GM12892 (cell line): ENCODE measurements around the gene GALNT14.

Experiments
- DNase-seq: peaks from one replicate; pipeline ENCODE4 v3.0.0; 2011; ENCODE audit not compliant: insufficient read length
- FAIRE-seq: peaks from 2 replicates; lab custom pipeline; 2011; peaks lifted over from hg19 to GRCh38; lab: Jason Lieb, UNC
- POLR2A ChIP-seq: IDR thresholded peaks from 2 replicates; pipeline ENCODE4 v1.6.1; 2011; ENCODE audit warnings: low read depth, low read length, control low read depth
- POLR2AphosphoS5 ChIP-seq: IDR thresholded peaks from 2 replicates; pipeline ENCODE4 v1.6.1; 2011; ENCODE audit warnings: low read depth, low read length, control low read depth
- TAF1 ChIP-seq: IDR thresholded peaks from 2 replicates; pipeline ENCODE4 v1.6.1; 2011; ENCODE audit warnings: low read depth, mild to moderate bottlenecking, control low read depth, low read length, borderline replicate concordance

GALNT14 gene

GRCh38 chr2:30938196-30938595 lies 200.0 kb downstream of the GALNT14 start:
- no peak for FAIRE-seq
- DNase-seq = no peak
- TF ChIP-seq POLR2A = no peak
- no peak for TF ChIP-seq POLR2AphosphoS5
- no peak for TF ChIP-seq TAF1

GRCh38 chr2:30936977-30937376 lies 201.3 kb downstream of the GALNT14 start:
- FAIRE-seq = no peak
- TF ChIP-seq POLR2AphosphoS5 = no peak
- no peak for TF ChIP-seq POLR2A
- no peak for TF ChIP-seq TAF1
- no peak for DNase-seq

GRCh38 chr2:30935795-30936194 lies 202.4 kb downstream of the GALNT14 start:
- FAIRE-seq = no peak
- TF ChIP-seq POLR2AphosphoS5 = no peak
- no peak for TF ChIP-seq POLR2A
- no peak for TF ChIP-seq TAF1
- DNase-seq = no peak

DNA sequence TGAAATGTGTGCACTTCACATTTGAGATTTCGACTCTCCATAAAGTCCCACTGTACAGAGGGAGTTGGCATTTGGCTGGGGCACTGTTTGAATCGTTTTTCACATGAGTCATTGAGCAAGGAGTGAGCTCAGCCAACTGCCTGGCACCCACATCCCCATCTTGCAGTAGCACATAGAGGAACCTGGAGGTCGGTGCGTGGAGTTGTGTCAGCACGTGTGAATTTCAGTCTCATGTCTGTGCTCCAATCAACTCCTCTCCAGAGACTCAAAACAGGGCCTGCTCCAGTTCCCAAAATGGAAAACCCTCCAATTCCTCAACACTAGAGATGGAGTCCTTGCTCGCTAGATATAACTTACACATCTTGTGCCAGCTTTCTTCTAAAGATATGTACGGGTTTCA lies 204.2 kb downstream of the GALNT14 start:
- TF ChIP-seq POLR2A = no peak
- DNase-seq = no peak
- FAIRE-seq = no peak

GRCh38 chr2:30933496-30933895 lies 204.7 kb downstream of the GALNT14 start:
- FAIRE-seq = no peak
- TF ChIP-seq POLR2AphosphoS5 (no peak), POLR2A (no peak), TAF1 (no peak)
- DNase-seq = no peak

- DNase-seq (no peak), FAIRE-seq (no peak)
- TF ChIP-seq TAF1 = no peak
- TF ChIP-seq POLR2A = no peak
- no peak for TF ChIP-seq POLR2AphosphoS5
Measured at GRCh38 chr2:30932870-30933269, 205.4 kb downstream of the GALNT14 start.

DNA sequence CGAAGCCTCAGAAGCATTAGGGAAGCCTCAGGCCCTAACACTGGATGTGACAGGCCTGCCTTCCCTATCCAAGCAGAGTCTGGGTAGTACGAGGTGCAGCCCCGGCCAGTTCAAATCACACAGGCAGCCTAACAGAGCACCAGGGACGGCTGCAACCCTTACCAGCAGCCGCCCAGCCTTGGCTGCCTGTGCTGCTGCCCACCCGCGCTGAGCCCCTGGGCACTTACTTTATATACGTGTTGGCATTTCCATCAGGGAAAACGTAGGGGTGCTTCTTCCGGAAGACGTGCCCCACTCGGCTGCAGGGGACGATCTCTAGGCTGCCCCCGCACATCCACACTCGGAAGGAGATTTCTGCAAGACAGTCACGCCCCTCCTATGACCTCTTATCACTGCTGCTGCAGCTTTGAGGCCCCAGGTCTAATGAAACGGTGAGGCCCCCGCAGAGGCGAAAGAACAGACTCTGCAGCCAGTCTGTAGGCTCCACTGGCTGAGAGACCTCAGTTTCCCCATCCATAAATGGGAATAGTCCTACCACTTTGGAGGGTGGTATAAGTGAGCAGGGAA lies 206.3 kb downstream of the GALNT14 start:
- TF ChIP-seq POLR2A = no peak
- no peak for DNase-seq
- no peak for FAIRE-seq

GRCh38 chr2:30930716-30931115 lies 207.5 kb downstream of the GALNT14 start:
- FAIRE-seq (no peak), DNase-seq (no peak)
- no peak for TF ChIP-seq TAF1
- no peak for TF ChIP-seq POLR2AphosphoS5
- TF ChIP-seq POLR2A = no peak

GRCh38 chr2:30927465-30928075 lies 210.7 kb downstream of the GALNT14 start:
- TF ChIP-seq POLR2AphosphoS5 (no peak), POLR2A (no peak), TAF1 (no peak)

GRCh38 chr2:30926606-30927005 lies 211.6 kb downstream of the GALNT14 start:
- no peak for FAIRE-seq
- TF ChIP-seq TAF1 (no peak), POLR2AphosphoS5 (no peak), POLR2A (no peak)
- DNase-seq = no peak

More at GRCh38 chr2:30927465-30928075, 210.7 kb downstream of the GALNT14 start:
- DNase-seq (no peak), FAIRE-seq (no peak)

DNA sequence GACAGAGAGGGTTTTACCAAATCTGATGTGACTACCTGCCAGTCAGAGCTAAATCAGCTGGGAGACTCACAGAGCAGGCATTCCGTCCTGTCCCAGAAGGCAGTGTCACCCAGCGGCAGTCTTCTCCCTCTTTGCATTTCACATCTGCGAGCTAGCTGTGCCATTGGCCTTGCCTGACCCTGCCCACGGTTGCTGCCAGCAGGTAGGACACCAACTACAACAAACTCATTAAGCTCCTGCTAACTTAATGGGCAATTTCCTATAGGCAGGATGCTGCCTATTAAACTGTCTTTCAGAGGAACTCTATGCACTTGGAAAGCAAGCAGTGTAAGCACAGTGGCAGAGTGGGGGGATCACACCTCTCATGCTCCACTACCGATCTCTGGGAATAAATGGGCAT lies 214.6 kb downstream of the GALNT14 start:
- DNase-seq = no peak
- FAIRE-seq = no peak
- TF ChIP-seq TAF1 (no peak), POLR2A (no peak), POLR2AphosphoS5 (no peak)

DNA sequence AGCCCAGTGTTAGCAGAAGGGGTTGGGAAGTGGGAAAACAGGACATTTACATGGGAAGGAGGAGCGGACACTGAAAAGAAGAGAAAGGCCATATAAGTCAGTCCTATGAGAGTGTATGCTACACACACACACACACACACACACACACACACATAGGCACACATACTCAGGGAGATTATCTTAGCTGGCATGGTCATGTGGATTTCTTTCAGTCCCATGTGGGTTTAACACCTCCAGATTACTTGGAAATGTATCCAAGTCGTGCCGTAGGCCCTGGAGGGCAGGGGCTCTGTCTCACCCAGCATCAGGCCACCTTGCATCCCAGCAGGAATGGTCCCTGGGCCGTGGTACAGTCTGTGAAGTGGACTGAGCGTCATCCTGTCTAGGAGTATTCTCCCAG lies 217.7 kb downstream of the GALNT14 start:
- TF ChIP-seq TAF1 (no peak), POLR2AphosphoS5 (no peak), POLR2A (no peak)
- DNase-seq (no peak), FAIRE-seq (no peak)

- TF ChIP-seq POLR2A (no peak), POLR2AphosphoS5 (no peak), TAF1 (no peak)
- no peak for FAIRE-seq
- no peak for DNase-seq
Measured at GRCh38 chr2:30915486-30915885, 222.8 kb downstream of the GALNT14 start.
